GM18517 (cell line): Measurements from ENCODE around the gene PANK1.

Source experiments
- ATAC-seq: cut with Tn5 transposase; IDR thresholded peaks from one replicate; pipeline ENCODE4 v1.9.1; 2021; ENCODE audit warnings: mild to moderate bottlenecking, moderate library complexity; ENCODE audit not compliant: unreplicated experiment

Gene PANK1

DNA sequence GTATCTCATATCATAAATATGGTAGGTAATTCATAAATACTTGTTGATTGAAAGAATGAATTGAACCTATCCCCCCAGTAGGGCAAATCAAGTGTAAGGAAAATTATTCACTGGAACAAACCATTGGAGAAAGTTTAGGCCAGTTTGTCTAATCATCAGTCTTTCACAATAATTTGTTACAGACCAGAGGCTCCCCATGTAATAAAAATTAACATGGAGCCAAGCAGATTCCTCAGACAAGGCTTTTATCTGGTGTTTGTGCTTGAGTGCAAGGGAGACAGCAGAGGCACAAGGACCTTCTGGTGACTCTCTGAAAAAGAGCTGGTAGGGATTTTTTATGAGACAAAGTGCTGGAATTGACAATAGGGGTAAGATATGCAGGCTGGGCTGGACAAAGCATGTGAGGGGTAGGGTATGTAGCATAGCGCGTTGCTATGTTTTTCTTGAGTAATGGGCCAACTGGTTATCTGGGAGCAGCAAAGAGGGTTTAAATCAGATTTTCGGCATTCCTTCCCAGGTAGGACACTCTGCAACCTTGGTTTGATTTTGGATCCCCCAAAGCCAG is 7.8 kb upstream of the PANK1 start:
- no peak for ATAC-seq

DNA sequence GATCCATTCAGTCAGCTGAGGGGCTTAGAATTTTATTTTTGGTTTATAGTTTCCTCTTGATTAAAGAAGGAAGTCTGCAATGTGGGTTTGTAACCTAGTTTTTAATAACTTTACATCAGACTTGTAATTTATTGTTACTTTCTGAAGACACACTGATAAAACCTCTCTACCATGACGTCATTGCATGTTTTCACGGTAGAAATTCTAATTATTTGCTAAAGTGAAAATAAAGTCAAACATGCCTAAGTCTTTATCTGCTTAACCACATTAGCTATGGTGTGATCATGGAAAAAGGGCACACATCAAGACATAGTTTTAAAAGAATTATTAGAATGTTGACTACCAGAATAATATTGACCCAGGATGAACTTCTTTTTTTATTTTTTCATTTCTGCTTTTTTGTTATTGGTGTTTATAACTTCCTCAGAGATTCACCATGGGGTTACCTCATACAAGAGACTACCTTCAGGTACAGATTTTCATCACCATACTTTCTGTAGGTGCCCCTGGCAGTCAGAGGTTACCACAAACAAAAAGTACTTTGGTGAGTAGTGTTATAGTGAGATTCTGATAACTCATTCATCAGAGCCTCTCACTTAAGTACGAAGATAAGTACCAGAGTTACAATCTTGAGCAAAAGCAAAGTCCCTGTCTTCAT is 7.0 kb upstream of the PANK1 start:
- peak; percentile 45 for ATAC-seq

- ATAC-seq: no peak
These were observed 6.3 kb upstream of the PANK1 start for GRCh38 chr10:89651205-89651915.

DNA sequence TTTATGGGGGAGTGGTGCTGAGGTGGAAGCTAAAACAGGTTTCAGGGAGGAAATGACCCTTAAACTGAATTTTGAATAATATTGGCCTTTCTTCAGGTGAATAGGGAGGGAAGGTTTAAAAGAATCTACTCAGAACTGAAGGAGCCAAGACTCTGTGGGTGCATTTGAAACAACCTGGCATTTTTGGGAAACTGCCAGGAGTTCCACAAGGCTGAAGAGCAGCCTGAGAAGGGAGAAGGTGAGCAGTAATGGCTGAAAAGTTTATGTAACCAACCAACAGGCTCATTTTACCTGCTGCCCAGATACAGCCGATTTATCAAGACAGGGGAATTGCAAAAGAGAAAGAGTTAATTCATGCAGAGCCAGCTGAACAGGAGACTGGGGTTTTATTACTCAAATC is 4.0 kb upstream of the PANK1 start:
- no peak for ATAC-seq

GRCh38 chr10:89648074-89648473 is 3.0 kb upstream of the PANK1 start:
- ATAC-seq: no peak

DNA sequence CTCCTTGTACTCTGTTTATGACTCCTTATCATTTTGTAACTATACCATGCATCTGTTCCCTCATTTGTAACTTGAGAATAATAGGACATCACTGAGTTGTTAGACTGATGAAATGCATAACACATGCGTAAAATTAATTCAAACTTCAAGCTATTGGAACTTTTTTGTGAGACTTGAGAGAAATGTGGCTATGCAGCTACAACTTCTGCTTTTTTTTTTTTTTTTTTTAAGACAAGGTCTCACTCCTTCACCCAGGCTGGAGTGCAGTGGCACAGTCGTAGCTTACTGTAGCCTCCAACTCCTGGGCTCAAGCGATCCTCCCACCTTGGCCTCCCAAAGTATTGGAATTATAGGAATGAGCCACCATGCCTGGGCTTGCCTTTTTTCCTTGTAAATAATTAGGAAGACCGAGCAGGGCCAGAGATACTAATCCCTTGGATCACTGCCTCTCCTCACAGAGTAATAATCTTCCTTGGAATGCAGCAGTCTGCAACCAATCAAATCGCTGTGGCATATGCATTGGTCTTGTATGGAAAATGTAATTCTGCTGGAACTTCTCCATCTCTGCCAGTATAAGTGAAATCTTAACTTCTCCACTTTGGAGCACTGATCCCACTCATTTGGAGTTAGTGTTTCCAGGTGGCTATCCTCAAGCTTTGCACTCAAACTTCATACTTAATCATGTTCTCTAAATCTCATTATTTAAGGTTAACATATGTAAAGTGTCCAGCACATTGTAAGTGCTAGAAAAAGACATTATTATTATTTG is 2.0 kb upstream of the PANK1 start:
- ATAC-seq: no peak

- ATAC-seq: no peak
These were observed 715 bp upstream of the PANK1 start for GRCh38 chr10:89645742-89646172.

- peak; percentile 41 for ATAC-seq
These were observed 413 bp downstream of the PANK1 start for GRCh38 chr10:89644691-89644966.

DNA sequence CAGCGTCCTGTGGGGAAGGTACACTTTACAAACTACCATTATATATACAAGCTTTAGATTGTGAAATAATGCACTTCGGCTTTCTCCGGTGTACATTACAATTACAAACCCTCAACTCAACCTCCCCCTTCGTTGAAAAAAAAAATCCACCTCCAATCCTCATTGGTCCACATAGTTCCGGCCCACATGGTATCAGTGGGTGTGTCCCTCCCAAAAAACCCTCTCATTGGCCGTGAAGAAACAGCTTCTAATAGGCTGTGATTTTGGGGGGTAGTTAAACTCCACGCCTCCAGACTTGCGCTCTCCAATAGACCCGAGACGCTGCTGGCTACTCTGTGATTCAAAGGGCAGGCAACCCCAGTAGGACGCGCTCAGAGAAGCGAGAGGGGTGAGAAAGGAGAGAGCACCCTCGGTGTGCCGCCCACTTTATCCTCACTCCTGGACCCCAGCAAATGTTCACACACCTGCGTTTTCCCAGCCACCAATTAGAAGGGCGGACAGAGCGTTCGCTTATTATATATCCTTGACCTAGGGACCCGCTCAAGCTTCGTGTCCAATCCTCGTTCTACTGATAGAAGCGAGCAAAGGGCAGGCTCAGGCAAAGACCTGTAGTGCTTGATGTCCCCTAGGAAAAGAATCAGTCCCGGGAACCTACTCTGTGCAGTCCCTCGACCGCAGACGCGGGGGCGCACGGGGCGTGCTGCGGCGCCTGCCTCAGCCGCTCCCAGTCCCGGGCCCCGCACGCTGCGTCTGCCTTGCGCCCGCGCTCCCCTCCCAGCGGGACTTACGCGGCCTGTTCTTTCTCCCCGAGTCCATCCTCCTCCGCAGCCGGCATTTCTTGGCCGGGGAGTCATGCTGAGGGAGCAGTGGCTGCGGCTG is 991 bp downstream of the PANK1 start:
- peak; percentile 87 for ATAC-seq

GRCh38 chr10:89643431-89643811 is 1.6 kb downstream of the PANK1 start:
- ATAC-seq: no peak

DNA sequence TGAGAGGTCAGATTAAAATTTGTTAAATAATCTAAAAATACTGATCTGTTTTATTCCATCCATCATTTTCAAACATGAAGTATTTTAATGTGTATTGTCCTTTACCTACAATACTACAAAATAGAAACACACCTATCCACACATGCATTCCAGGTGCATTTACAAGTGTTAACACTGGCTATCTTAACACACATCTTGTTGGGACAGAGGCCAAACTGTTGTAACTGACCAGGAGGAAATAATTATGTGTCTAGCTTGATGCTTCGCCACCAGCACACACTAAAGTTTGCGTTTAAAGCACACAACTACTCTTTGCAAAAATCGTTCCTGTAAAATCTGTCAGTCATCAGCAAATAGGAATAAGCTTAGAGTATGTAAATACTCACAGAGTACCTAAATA is 2.8 kb downstream of the PANK1 start:
- no peak for ATAC-seq

DNA sequence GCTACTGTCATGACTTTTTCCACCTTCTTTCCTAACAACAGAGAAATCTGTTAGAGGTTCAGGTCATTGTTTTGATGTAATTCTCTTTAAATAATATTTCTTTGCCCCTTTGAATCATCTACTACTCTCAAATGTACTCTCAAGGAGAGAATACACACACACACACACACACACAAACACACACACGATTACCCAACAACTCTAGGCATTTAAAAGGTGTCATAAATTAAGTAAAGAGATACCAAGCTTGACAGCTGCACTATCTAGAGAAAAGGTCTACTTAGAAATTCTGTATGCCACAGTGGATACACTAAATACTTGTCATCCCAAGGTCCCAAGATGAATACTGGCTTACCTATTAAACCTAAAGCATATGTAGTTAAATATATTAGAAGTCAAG is 4.8 kb downstream of the PANK1 start:
- ATAC-seq: no peak

DNA sequence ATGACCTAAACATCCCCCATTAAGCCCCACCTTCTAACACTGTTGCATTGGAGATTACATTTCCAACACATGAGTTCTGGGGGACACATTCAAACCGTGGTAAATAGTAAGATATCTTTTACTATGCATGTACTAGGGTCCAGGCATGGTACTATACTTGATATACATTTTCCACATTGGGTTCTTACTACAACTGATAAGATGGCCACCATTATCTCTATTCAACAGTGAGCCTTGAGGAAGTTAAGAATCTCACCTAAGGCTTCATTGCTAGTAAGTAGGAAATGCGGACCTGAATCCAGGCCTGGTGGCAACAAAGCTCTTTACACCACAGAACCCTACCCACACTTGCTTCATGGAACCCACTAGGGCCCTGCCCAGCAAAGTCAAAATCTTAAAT is 5.7 kb downstream of the PANK1 start:
- ATAC-seq: no peak

DNA sequence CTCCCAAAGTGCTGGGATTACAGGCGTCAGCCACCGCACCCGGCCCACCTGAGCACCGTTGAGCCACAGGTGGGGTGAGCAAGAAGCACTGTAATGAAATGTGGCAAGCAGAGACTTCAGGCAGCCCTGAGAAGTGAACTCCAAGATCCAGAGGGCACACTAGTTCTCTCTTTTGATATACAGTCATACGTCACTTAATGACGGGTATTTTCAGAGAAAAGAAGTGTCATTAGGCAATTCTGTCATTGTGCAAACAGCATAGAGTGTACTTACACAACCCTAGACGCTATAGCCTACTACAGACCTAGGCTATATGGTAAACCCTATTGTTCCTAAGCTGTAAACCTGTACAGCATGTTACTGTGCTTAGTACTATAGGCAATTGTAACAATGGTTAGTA is 7.9 kb downstream of the PANK1 start:
- no peak for ATAC-seq

GRCh38 chr10:89634637-89635036 is 10.4 kb downstream of the PANK1 start:
- ATAC-seq: no peak

DNA sequence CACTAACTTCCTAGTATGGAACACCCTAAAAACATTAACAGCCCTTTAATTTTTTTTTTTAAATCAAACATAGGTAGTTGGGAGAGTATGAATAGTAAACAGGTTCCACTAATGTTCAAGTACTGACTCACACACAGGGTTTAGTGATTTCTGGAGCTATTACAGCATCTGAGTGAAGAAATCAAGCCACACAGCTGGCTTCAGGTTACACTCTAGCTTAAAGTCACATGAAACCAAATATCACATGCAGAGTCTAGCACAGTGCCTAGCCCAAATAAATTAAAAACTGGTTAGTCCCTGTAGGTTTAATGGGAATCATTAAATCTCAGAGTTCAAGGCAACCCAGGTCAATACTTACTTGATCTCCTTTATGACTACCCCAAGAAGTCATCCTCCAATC is 11.6 kb downstream of the PANK1 start:
- no peak for ATAC-seq

- ATAC-seq: no peak
These were observed 12.2 kb downstream of the PANK1 start for GRCh38 chr10:89632824-89633223.

GRCh38 chr10:89627830-89628229 is 17.2 kb downstream of the PANK1 start:
- ATAC-seq: no peak

DNA sequence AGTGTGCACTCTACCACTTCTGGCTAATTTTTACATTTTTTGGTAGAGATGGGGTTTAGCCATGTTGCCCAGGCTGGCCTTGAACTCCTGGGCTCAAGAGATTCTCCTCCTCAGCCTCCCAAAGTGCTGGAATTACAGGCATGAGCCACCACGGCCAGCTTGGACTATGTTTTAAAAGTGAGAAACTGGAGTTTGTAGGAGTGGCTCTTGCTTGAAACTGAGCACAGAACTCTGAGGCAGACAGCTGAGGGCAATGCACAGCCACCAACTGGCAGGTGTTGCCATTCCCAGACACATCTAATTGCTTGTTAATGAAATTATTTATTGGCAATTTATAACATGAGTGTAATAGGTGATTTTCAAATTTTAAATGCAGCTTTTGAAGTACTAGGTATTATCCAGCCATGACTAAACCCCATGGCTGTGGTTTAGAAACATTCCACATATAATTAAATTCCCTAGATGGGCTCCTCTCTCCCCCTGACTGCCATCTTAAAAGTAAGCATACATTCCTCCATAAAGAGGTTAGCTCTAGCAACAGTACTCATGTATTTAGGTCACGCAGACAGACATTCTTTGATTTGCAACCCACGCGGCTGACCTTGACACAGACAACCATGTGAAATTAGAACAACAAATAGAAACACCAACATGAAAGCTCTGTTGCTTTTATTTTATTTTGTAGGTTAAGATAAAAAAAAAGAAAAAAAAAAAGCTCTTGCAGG is 19.8 kb downstream of the PANK1 start:
- ATAC-seq: no peak

DNA sequence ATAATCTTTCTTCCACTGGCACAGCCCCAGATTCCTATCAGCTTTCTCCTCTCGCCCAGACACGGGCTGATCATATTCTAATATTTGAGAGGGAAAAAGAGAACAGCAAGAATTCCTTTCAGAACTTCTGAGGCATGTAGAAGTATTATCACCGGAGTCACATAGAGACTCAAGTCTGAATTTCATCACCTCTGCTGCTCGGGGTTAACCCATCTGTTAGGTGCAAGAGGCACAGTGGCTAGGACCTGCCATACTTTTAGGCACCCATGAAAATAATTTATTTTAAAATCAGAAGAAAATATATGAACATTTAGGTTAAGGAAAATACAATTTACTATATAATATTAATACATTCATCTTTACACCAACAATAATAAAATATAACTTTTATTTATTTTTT is 21.0 kb downstream of the PANK1 start:
- ATAC-seq: no peak
